NB4 (cell line): ENCODE data around the gene PI3.

Experiments
- CTCF ChIP-seq: IDR thresholded peaks from one replicate; pipeline ENCODE4 v1.5.1; 2012; ENCODE audit warnings: low read depth, low read length
- MAX ChIP-seq: IDR thresholded peaks from 2 replicates; pipeline ENCODE4 v1.6.1; 2011; ENCODE audit warnings: low read depth, low read length

GRCh38 chr20:45191926-45192325 is 17.2 kb downstream of the PI3 start:
- TF ChIP-seq CTCF = no peak
- no peak for TF ChIP-seq MAX
